Embryonic facial prominence (tissue), 1 donor: ENCODE measurements around the gene DCP2.
"Not testable (repeated sequence)": the region's sequence is repeated elsewhere in the genome, so short reads cannot be mapped to it uniquely, and the experiment has no call there.

Experiments
- DNase-seq: peaks from one replicate; pipeline ENCODE4 v3.0.0-alpha.2; 2016; ENCODE audit errors: extremely low spot score

DCP2 gene

GRCh38 chr5:112976432-112977309 is at the start of gene DCP2:
Gene DCP2 (plus strand): TSS chr5:112976798. CDS start chr5:112976934, 136 bp downstream.
- peak; percentile 98 for DNase-seq

GRCh38 chr5:112929336-112930081 is 47.1 kb upstream of the DCP2 start:
- no peak for DNase-seq

DNA sequence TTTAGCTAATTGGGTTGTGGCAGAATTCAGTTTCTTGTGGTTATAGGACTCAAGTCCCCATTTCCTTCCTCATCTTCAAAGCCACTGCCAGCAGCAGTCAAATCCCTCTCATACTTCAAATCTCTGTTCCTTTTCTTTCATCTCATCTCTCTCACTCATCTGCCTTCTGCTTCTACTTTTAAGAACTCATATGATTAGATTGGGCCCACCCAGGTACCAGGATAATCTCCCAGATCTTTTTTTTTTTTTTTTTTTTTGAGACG is 46.6 kb upstream of the DCP2 start:
- no peak for DNase-seq

DNA sequence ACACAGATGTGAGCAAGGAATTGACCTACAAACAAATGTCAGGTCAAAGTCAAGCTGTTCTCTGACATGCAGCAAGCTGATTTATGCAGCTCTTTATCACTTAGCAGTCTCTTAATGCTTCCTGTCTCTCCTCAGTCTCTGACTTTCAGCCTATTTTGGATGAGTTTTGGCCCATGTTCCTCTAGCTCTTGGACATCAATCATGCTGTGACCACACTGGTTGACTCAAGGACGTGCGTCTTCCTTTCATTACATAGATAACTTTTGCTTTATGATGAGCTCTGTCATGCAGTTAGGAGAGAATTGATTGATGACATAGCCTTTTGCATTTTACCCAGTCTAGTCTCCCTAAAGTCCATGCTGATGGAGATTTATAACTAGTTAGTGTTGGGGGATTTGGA is 45.1 kb upstream of the DCP2 start:
- no peak for DNase-seq

DNA sequence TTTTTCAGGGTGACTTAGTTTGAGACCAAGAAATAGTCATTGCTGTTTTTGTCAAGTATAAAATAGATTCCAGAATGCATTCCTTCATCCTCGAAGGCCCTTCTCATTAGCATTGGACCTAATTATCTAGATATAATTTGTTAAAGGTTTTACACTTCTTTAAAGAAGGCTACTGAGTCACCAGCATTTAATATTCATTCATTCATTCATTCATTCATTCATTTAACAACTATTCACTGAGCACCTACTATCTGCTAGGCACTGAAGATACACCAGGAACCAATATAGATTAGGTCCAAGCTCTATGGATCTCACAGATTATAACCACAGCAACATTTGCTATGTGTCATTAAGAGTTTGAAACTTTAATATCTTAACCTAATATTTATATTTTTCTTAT is 43.5 kb upstream of the DCP2 start:
- DNase-seq = no peak

DNA sequence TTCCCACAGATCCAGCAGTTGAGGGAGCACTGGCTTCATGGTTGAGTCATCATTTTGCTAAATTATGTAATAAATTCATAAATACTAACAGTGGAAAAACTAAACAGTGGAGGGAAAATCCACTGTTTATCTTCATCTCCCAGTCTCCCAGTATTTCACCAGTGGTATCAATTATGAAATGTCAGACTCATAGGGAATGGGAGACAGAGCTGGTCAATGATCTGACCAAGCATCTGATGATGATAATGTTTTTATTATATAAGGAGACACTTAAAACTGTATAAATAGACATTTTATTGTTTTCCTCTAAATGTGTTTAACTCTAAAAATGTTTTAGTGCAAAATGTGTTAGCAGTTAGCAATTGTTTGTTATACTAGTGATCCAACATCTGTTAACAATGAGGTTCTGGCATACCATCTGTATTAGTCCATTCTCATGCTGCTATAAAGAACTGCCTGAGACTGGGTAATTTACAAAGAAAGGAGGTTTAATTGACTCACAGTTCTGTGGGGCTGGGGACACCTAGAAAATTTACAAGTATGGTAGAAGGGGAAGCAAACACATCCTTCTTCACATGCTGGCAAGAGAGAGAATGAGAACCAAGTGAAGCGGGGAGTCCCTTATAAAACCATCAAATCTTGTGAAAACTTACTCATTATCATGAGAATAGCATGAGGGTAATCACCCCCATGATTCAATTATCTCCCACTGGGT is 42.8 kb upstream of the DCP2 start:
- DNase-seq = peak; percentile 26

GRCh38 chr5:112934366-112934663 is 42.3 kb upstream of the DCP2 start:
- DNase-seq = no peak

- no peak for DNase-seq
Observed at GRCh38 chr5:112935675-112936074, 40.9 kb upstream of the DCP2 start.

GRCh38 chr5:112938286-112938685 is 38.3 kb upstream of the DCP2 start:
- no peak for DNase-seq

DNA sequence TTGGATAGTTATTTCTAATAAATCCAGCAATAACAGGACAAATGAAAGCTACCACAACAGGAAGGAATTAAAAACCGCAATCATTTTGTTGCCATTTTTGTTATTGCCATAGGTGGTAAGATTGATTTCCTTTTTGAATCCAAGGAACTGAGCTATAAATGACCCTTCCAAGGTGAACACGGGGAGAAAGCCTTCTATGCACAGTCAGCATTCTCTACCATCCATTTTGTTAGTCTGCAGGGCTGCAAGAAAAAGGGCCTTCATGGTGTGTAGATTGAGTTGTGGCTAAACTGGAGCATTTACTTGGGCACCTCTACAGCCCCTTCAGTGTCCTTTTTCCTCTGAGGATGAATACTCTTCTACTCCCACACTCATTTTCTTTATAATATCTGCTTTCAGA is 35.9 kb upstream of the DCP2 start:
- DNase-seq = no peak

- DNase-seq = no peak
Observed at GRCh38 chr5:112948458-112948857, 28.1 kb upstream of the DCP2 start.

DNA sequence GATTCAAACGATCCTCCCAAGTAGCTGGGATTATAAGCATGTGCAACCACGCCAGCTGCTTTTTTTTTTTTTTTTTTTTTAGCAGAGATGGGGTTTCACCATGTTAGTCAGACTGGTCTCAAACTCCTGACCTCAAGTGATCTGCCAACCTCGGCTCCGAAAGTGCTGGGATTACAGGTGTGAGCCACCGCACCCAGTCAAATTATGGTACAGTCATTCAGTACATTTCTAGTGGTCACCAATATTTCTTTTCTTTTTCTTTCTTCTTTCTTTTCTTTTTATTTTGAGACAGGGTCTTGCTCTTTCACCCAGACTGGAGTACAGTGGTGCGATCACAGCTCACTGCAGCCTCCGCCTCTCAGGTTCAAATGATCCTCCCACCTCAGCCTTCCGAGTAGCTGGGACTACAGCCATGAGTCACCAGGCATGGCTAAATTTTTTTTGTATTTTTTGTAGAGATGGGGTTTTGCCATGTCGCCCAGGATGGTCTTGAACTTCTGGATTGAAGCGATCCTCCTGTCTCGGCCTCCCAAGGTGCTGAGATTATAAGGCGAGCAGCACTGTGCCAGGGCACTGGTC is 25.4 kb upstream of the DCP2 start:
- DNase-seq = no peak

- no peak for DNase-seq
Observed at GRCh38 chr5:112956606-112957005, 20.0 kb upstream of the DCP2 start.

DNA sequence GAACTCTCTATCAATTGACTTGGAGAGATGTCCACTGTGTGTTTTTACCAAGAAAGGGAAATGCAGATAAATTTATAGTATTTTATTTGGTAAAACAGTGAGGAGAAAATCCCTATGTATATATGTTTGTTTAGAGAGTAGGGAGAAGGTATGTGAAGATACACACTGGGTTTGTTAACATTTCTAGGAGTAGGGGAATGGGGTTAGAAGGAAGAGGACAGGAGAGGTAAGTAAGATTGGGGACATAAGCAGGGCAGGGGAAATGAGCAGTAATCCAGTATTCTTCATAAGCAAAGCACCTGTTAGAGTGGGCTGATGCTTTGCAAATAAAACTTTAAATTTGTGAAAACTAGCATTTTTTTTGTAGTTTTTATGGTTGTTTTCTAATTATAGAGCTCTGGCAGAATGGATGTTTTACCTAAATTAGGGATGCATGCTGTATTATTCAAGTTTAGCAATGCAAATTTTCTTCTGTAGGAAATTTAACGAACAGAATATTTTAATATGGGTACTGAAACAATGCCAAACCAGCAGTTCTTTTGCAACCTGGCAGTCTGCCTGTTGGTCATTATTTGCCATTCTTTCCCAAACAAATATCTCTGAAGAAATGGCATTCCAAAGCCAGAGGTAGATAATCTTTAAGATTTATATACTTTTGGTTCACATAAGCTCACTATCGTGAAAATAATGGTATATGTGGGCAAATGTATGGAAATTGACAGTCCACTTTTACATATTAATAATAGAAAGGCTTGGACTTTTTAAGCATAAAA is 19.4 kb upstream of the DCP2 start:
- DNase-seq = no peak

GRCh38 chr5:112958093-112959088 is 18.2 kb upstream of the DCP2 start:
- DNase-seq = peak; percentile 20

GRCh38 chr5:112959872-112960271 is 16.7 kb upstream of the DCP2 start:
- not testable (repeated sequence) for DNase-seq

DNA sequence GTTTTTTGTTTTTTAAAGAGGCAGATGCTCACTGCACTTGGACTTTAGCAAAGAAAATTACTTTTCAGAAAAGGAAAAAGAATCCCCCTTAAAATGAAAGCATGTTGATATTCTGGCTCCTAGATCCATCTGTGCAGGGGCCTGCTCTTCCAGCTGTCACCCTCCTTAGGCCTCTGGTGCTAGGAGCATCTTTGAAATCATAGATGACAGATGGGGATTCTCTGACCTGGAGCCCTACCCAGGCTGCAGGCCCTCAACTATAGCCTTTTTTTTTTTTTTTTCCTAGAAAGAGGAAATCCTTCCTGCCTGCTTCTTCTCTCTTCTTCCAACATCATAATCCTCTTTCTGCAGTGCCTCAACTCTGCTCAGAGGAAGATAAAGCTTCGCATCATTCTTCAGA is 16.3 kb upstream of the DCP2 start:
- no peak for DNase-seq

GRCh38 chr5:112960863-112961504 is 15.6 kb upstream of the DCP2 start:
- DNase-seq = no peak

- not testable (repeated sequence) for DNase-seq
Observed at GRCh38 chr5:112963374-112963733, 13.2 kb upstream of the DCP2 start.

DNA sequence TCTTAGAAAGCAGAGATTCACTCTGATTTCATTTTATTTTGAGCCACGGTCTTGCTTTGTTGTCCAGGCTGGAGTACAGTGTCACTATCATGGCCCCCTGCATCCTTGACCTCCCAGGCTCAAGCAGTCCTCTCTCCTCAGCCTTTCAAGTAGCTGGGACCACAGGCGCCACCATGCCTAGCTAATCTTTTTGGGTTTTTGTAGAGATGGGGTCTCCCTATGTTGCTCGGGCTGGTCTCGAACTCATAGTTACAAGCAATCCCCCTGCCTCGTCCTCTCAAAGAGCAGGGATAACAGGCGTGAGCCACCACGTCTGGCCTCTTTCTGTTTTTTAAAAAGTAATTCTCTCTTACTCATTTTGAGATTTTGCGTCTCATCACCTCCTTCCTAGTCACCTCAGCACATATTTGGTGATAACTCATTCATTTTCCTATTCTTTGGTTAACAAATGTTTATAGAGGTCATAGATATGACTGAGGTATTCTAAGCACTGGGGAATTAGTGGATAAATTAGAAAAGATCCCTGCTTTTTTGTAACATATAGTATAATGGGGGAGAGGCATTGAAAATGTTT is 10.8 kb upstream of the DCP2 start:
- DNase-seq = no peak
